GM12864 (cell line): Measurements from ENCODE around the gene ABTB2.

ENCODE experiments used
- DNase-seq: peaks from one replicate; pipeline ENCODE4 v3.0.0-alpha.2; 2011; ENCODE audit warnings: low read depth
- H3K4me3 ChIP-seq: 2 replicates; pipeline ENCODE4 v1.5.1; 2011; ENCODE audit warnings: mild to moderate bottlenecking, low read depth, low read length, control low read depth
- CTCF ChIP-seq: IDR thresholded peaks from 2 replicates; pipeline ENCODE4 v1.5.1; 2011; ENCODE audit warnings: low read depth, mild to moderate bottlenecking, moderate library complexity, low read length, control low read depth, inconsistent platforms; ENCODE audit errors: missing control alignments

Gene ABTB2

DNA sequence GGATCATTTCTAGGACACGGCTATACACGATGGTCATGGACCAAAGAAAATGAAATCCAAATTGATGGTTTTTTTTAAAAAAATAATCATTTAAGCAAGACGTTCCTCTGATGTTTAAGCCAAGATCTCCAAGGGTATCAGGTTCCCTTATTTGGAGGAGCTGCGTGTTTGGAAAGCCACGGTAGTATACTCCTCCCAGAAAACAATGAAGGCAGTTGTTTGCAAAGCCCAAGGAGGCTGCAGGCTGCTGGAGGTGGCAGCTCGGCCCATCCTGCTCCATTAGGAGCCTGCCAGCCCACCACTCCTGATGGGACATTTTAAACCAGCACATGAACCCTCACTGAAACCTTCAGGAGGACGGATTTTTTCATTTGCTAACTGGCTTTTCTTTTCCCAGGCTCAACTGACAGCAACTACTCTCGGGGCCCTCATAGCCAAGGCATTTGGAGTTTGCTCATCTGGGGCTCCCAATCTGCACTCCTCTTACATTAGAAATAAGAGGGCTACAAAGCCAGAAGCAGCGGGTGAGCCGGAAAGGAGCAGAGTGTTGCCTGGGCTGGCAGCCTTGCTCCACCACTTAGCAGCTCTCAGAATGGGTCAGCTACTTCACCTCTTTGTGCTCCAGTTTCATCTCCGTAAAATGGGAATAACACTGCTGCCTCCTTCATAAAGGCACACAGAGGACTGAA lies 58.4 kb downstream of the ABTB2 start:
- DNase-seq, result no peak
- no peak overlapping the region for H3K4me3 ChIP-seq
- TF ChIP-seq CTCF, result no peak

- no peak for TF ChIP-seq CTCF
- no peak for DNase-seq
Observed at GRCh38 chr11:34298871-34299270, 58.9 kb downstream of the ABTB2 start.

DNA sequence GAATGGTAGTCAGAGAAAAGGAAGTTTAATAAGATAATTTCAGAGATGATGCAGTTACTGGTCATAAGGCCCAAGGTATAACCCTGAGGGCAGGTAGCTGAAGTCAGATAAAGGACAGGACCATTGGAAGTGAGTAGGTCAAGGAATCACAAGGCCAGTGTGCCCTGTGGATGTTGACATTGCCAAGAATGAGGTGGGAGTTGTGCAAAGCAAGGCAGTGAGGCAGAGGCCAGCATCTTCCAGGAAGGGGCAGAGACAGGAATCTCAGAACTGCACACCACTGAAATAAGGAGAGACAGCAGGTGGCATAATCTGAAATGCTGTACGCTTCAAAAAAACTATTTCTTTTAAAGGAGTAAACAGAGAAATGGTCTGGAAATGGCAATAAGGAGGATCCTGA lies 61.4 kb downstream of the ABTB2 start:
- DNase-seq, result no peak
- no peak for TF ChIP-seq CTCF
- no peak overlapping the region for H3K4me3 ChIP-seq

More at GRCh38 chr11:34298871-34299270, 58.9 kb downstream of the ABTB2 start:
- no peak overlapping the region for H3K4me3 ChIP-seq

DNA sequence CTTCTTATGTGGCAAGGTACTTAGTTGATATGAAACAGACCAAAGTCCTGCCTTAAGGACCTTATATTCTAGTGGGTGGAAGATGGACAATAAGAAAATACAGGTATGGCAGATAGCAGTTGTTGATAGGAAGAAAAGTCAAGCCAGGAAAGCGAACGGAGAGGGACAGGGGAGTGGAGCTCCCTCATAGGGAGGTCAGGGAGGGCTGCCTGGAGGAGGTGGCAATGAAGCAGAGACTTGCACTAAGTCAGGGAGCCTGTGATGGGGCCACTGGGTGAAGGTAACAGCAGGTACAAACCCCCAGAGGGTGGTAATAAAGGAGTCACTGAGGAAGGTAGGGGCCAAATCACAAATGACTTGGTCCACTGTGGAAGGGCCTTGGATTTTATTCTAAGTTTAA lies 65.3 kb downstream of the ABTB2 start:
- no peak overlapping the region for H3K4me3 ChIP-seq
- no peak for TF ChIP-seq CTCF
- DNase-seq, result no peak

DNA sequence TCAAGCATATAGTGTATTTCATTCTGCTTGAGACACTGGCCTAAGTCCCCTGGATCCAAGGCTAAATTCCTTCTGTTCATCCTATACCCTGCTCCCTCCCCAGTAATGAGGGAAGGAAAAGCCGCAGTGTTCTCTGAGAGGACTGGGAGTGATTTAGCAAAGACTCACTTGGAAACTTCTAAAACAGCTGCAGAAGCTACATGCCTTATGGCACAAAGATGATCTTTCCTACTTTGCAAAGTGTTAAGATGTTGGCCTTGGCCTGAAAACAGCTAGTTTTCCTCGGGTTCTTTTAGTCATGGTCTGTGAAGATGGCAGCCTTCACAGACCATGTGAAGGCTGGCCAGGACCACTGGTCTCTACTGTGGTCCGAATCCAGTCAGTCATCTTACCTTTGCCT lies 65.7 kb downstream of the ABTB2 start:
- TF ChIP-seq CTCF, result no peak
- no peak for DNase-seq
- H3K4me3 ChIP-seq, result no peak overlapping the region

DNA sequence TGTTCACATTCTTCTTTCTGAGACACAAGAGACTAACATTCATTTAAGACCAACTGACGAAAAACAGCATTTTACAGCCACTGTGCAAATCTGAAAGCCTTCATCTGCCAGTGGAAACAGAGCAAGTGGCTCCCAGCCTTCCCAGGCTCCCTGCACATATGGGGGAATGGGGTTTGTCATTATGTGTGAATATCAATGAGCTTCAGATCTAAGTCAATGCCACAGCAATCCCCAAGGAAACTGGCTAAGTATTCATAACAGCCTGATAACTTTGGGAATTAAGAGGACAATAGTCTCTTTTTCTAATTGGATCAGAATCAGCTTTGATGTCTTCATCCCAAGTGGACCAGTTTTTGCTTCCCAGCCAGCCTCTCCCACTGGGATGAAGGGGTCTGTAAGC lies 66.9 kb downstream of the ABTB2 start:
- H3K4me3 ChIP-seq, result no peak overlapping the region
- no peak for DNase-seq
- TF ChIP-seq CTCF, result no peak

DNA sequence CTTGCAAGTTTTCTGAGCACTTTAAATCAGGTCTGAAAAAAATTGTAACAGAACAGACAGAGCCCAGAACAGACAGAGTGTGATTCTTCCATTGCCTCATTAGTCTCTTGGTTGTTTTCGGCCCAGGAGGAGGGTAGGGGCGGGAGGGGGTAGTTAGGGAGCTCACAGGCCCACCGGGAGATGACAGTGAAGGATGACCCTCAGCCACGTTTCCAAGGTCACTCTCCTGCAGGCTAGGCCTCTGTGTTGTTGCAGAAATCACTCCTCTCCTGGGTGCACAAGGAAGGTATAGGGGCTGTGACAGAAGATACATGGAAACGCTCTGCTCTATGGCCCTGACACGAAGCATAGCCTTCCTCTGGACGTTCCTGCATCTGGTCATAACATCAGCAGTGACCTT lies 69.3 kb downstream of the ABTB2 start:
- TF ChIP-seq CTCF, result no peak

More for the DNA sequence above, 69.3 kb downstream of the ABTB2 start:
- DNase-seq, result no peak
- no peak overlapping the region for H3K4me3 ChIP-seq
